DMS53 treated with DMSO at 0.1 percent for 48 hours (cell line): ENCODE results near the gene SEMA4B.
"Not testable (repeated sequence)": the region's sequence is repeated elsewhere in the genome, so short reads cannot be mapped to it uniquely, and the experiment has no call there.

Experiments
- DNase-seq: peaks from one replicate; lab custom pipeline; 2025; ENCODE audit not compliant: unreplicated experiment; lab: John Stamatoyannopoulos, UW

Gene SEMA4B

GRCh38 chr15:90201130-90201943 is at the start of gene SEMA4B:
Gene SEMA4B, plus strand, starts transcription at chr15:90201330. Its CDS starts 249 bp downstream, at chr15:90201579.
- DNase-seq, result peak; percentile 42

GRCh38 chr15:90151989-90152645 is 49.0 kb upstream of the SEMA4B start:
- no peak for DNase-seq

- no peak for DNase-seq
Measured at GRCh38 chr15:90153658-90154057, 47.5 kb upstream of the SEMA4B start.

- no peak for DNase-seq
Measured at GRCh38 chr15:90154246-90154645, 46.9 kb upstream of the SEMA4B start.

GRCh38 chr15:90154861-90155626 is 46.1 kb upstream of the SEMA4B start:
- DNase-seq, result no peak

GRCh38 chr15:90159213-90159612 is 41.9 kb upstream of the SEMA4B start:
- DNase-seq, result no peak

GRCh38 chr15:90160781-90161727 is 40.1 kb upstream of the SEMA4B start:
- peak; percentile 91 for DNase-seq

- DNase-seq, result no peak
Measured at GRCh38 chr15:90161950-90162361, 39.2 kb upstream of the SEMA4B start.

GRCh38 chr15:90162956-90163355 is 38.2 kb upstream of the SEMA4B start:
- no peak for DNase-seq

- DNase-seq, result not testable (repeated sequence)
Measured at GRCh38 chr15:90164239-90164638, 36.9 kb upstream of the SEMA4B start.

- DNase-seq, result no peak
Measured at GRCh38 chr15:90165157-90165556, 36.0 kb upstream of the SEMA4B start.

- peak; percentile 95 for DNase-seq
Measured at GRCh38 chr15:90165659-90166489, 35.3 kb upstream of the SEMA4B start.

GRCh38 chr15:90167121-90167520 is 34.0 kb upstream of the SEMA4B start:
- no peak for DNase-seq

- no peak for DNase-seq
Measured at GRCh38 chr15:90171623-90172022, 29.5 kb upstream of the SEMA4B start.

GRCh38 chr15:90173372-90173771 is 27.8 kb upstream of the SEMA4B start:
- DNase-seq, result no peak

- no peak for DNase-seq
Measured at GRCh38 chr15:90174140-90174875, 26.8 kb upstream of the SEMA4B start.

GRCh38 chr15:90177012-90177411 is 24.1 kb upstream of the SEMA4B start:
- no peak for DNase-seq

GRCh38 chr15:90178468-90179435 is 22.4 kb upstream of the SEMA4B start:
- DNase-seq, result no peak
